ENCODE results near the gene RELA. TPM values are rescaled to one million over a fixed set of nuclear protein-coding genes. Genes with fewer than 3 reads are reported as not detected.

RELA gene
- total and polyA plus RNA-seq, 10 of the 15 experiments (the other 5 are each of a cell fraction or from before 2014, with no cell fraction given): 5.1 to 56.4 (median 34.2) TPM

DNA sequence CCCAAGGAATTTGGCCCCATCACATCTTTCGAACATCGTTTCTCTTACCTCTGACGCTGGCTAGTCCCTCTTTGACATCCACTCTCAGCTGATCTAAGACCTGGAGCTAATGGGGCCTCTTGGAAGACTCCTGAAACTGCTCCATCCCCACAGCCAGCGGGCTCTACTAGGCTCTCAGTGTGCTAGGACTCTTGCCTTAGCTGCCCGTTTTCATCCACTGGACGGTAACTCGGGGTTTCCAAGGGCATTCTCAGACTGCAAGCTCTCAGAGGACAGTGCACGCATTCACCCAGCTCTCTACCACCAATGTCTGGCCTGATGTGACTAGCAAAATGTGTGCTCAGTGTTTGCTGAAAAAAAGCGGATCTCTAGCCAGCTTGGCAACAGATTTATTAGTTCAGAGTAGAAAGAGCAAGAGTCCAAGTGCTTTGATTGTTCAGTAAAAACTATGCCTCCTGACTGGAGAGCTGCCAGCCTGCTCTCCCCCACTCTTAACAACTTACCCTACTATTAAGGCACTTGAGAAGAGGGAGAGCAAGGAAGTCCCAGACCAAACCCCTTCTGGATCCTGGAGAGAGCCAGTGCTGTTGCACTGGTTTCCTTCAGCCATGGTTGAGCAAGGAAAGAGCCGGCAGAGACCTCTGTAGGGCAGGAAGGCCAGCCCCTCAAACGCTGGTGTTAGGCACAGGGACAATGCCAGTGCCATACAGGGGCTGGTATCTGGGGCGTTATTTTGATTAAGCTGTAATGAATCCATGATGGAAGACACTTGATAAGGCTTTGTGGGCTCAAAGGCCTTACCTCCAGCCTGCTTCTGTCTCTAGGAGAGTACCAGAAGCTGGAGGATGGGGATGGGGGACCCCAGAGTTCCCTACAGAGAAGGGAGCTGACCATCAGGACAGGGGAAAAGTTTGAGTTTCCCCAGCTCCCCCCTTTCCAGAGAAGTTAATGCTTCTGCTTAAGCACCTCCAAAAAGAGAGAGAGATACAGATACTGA is 9.2 kb downstream of the RELA start (continued):
- TF ChIP-seq POU2F2 (IDR thresholded peaks at IDR 0.05; ENCODE audit: borderline replicate concordance, low read depth, low read length) (peak; percentile 4; the same call in 1 of the 3 replicates), ZZZ3 (IDR thresholded peaks at IDR 0.05; ENCODE audit: control insufficient read depth, insufficient read length, low read depth) (no peak), KLF5 (IDR thresholded peaks at IDR 0.05; ENCODE audit: partially characterized antibody) (no peak), JUND (IDR thresholded peaks at IDR 0.05; ENCODE audit: low read depth, low read length) (no peak), BHLHE40 (IDR thresholded peaks at IDR 0.05; ENCODE audit: borderline replicate concordance in 1 of 2, low read depth in 2 of 2, low read length in 1 of 2) (no peak), CBX3 (IDR thresholded peaks at IDR 0.05; ENCODE audit: borderline replicate concordance, low read depth) (no peak), NRF1 (conservative IDR thresholded peaks at IDR 0.05; ENCODE audit: low read depth, low read length) (no peak), PAX5 (IDR thresholded peaks at IDR 0.05; ENCODE audit: borderline replicate concordance, low read depth, low read length) (no peak; the same call in 1 of the 2 replicates), BMI1 (IDR thresholded peaks at IDR 0.05; ENCODE audit: borderline replicate concordance) (no peak), BACH1 (IDR thresholded peaks at IDR 0.05; ENCODE audit: borderline replicate concordance) (no peak), ZNF217 (IDR thresholded peaks at IDR 0.05) (no peak), PKNOX1 (IDR thresholded peaks at IDR 0.05) (no peak), NFXL1 (IDR thresholded peaks at IDR 0.05; ENCODE audit: borderline replicate concordance) (no peak), MXI1 (IDR thresholded peaks at IDR 0.05; ENCODE audit: low read depth, low read length) (no peak), CHD4 (IDR thresholded peaks at IDR 0.05) (no peak), SMARCA5 (IDR thresholded peaks at IDR 0.05) (0 out of 2 replicates have a peak, but pooled peaks have one; percentile 10)
